SHP77 treated with DMSO at 0.1 percent for 48 hours (cell line): ENCODE results near the gene LCMT1.
"Not testable (repeated sequence)": the region's sequence is repeated elsewhere in the genome, so short reads cannot be mapped to it uniquely, and the experiment has no call there.

ENCODE experiments used
- DNase-seq: peaks from one replicate; lab custom pipeline; 2025; lab: John Stamatoyannopoulos, UW

Gene LCMT1

GRCh38 chr16:25111403-25112166 is at the start of gene LCMT1:
TSS of gene LCMT1 (plus strand) at chr16:25111742. CDS start at chr16:25111884, 142 bp downstream.
- peak; percentile 100 for DNase-seq

- DNase-seq, result no peak
These were observed 48.4 kb upstream of the LCMT1 start for GRCh38 chr16:25063102-25063501.

GRCh38 chr16:25063865-25064264 is 47.7 kb upstream of the LCMT1 start:
- DNase-seq, result no peak

- DNase-seq, result not testable (repeated sequence)
These were observed 47.3 kb upstream of the LCMT1 start for GRCh38 chr16:25064281-25064680.

- no peak for DNase-seq
These were observed 46.6 kb upstream of the LCMT1 start for GRCh38 chr16:25064937-25065336.

- no peak for DNase-seq
These were observed 45.6 kb upstream of the LCMT1 start for GRCh38 chr16:25065899-25066298.

- DNase-seq, result no peak
These were observed 45.2 kb upstream of the LCMT1 start for GRCh38 chr16:25066426-25066746.

GRCh38 chr16:25066747-25067631 is 44.6 kb upstream of the LCMT1 start:
- DNase-seq, result peak; percentile 61

- no peak for DNase-seq
These were observed 37.7 kb upstream of the LCMT1 start for GRCh38 chr16:25073854-25074253.

- no peak for DNase-seq
These were observed 33.1 kb upstream of the LCMT1 start for GRCh38 chr16:25078386-25078978.

- no peak for DNase-seq
These were observed 31.7 kb upstream of the LCMT1 start for GRCh38 chr16:25079637-25080378.

GRCh38 chr16:25080420-25081131 is 31.0 kb upstream of the LCMT1 start:
- DNase-seq, result no peak

- no peak for DNase-seq
These were observed 29.8 kb upstream of the LCMT1 start for GRCh38 chr16:25081702-25082101.

- DNase-seq, result no peak
These were observed 28.5 kb upstream of the LCMT1 start for GRCh38 chr16:25083065-25083464.

GRCh38 chr16:25083701-25084100 is 27.8 kb upstream of the LCMT1 start:
- DNase-seq, result no peak

- no peak for DNase-seq
These were observed 26.7 kb upstream of the LCMT1 start for GRCh38 chr16:25084797-25085196.

- DNase-seq, result no peak
These were observed 23.8 kb upstream of the LCMT1 start for GRCh38 chr16:25087761-25088160.

- DNase-seq, result no peak
These were observed 22.2 kb upstream of the LCMT1 start for GRCh38 chr16:25089351-25089750.

GRCh38 chr16:25092441-25092840 is 19.1 kb upstream of the LCMT1 start:
- peak; percentile 32 for DNase-seq

- no peak for DNase-seq
These were observed 18.1 kb upstream of the LCMT1 start for GRCh38 chr16:25093208-25094061.

- no peak for DNase-seq
These were observed 16.9 kb upstream of the LCMT1 start for GRCh38 chr16:25094596-25094995.
